HG02571 (cell line): ENCODE measurements around the gene SERPINA6.
"Not testable (repeated sequence)": the region's sequence is repeated elsewhere in the genome, so short reads cannot be mapped to it uniquely, and the experiment has no call there.

Source experiments
- ATAC-seq: cut with Tn5 transposase; IDR thresholded peaks from one replicate; pipeline ENCODE4 v1.9.1; 2021; ENCODE audit warnings: mild to moderate bottlenecking, moderate library complexity; ENCODE audit not compliant: unreplicated experiment

Gene SERPINA6

DNA sequence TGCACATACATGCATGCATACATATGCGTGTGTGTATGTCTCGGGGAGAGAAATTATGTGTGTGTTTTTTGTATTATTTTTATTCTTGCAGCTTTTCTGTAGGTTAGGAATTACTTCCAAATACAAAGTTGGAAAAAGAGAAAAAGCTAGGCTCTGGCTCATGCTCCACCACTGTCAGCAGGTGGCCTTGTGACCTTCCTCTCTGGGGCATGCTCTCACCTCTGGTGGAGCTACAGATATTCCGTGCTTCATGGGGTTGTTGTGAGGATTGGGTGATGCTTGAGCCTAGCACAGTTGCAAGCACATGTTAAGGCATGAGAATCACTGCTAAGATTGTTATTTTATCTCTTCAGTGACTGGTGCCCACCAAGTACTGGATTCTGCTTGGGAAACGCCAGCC, 6.7 kb upstream of the SERPINA6 start:
- no peak for ATAC-seq

DNA sequence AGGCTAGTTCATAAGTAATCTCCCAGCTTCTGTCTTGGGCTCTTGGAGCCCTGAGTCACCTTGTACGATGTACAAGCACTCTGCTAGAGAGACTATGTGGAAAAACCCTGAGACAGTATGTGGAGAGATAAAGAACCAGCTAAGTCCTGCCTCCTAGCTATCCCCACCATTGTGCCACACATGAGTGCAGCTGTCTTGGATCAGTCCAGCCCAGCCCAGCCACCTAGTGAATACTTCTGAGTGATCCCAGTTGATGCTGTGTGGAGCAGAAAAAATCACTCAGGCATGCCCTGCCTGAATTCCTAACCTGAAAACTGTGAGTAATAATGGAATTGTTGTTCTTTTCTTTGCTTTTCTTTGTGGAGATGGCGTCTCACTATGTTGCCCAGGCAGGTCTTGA, 5.1 kb upstream of the SERPINA6 start:
- no peak for ATAC-seq

DNA sequence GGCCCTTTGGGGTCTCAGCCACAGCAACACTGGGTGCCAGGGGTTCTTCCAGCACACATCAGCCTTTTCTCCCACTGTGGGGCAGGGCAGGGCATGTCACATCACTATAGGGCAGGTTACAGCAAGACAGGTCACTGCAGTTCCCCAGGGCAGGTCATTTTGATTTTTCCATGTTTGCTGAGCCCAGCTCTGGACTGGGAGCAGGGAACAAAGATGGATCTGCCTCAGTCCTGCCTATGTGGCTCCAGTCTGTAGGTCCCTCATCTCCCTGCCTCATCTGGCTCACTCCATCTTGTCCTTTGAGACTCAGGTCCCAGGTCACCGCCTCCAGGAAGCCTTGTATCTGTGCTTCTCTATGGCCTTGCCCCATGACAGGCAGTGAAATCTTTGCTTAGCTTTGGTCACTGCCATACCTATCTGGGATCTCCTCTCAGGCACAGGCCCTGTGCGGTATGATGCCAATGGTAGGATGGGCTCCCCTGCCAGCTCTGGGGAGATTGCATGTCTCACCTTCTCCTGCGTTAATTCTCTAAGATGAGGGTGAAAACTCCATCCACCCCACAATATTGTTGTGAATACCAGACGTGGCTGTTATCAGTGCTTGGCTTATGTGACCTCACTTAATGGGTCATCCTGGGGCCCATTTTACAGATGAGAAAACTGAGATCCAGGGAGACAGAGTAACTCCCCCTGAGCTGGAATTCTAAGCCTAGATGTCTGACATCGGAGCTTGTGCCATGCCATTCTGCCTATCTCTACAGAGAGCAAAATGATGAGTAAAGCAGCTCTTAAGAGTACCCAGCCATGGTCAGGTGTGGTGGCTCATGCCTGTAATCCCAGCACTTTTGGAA, 1.5 kb downstream of the SERPINA6 start:
- ATAC-seq, result no peak

DNA sequence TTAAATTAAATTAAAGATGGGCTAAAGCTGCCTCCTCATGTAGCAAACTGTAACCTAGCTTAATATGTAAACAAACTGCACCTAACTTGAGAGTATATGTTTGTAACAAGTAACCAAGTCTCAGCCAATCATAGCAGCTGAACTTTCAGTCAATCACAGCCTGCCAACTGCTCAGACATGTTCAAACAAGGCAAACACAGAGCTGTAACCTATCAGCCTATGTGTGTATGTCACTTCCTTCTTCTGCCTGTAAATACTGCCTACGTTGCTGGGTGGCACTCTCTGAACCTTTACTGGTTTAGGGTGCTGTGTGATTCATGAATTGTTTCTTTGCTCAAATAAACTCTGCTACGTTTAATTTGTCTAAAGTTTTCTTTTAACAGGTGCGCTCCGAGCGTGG, 2.9 kb downstream of the SERPINA6 start:
- ATAC-seq, result no peak

DNA sequence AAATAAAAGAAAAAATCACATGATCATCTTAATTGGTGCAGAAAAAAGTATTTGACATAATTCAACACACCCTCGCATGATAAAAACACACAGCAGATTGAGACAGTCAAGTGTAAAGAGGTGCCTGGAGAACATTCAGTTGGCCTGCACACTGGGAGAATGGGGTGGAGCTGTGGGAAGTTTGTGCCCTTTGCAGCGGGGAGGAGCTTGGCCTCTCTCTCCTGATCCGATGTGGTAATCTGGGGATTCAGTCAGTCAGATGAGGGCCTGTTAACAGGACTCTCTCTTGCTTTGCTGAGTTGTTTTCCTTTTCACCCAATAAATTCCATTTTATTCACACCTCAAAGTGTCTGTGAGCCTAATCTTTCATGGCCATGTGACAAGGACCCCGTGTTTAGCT, 5.9 kb downstream of the SERPINA6 start:
- ATAC-seq, result no peak

DNA sequence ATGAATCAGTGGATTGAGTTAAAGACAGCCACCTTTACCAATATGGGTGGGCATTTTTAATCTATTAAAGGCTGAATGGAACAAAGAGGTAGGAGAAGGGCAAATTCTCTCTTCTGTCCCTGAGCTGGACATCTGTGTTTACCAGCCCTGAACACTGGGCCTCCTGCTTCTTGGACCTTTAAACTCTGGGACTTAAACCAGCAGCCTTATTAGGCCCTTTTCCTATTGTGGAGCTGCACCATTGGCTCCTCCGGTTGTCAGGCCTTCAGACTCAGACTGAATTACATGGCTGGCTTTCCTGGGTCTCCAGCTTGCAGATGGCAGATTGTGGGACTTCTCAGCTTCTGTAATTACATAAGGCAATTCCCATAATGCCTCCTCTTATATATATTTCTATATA, 6.4 kb downstream of the SERPINA6 start:
- no peak for ATAC-seq

DNA sequence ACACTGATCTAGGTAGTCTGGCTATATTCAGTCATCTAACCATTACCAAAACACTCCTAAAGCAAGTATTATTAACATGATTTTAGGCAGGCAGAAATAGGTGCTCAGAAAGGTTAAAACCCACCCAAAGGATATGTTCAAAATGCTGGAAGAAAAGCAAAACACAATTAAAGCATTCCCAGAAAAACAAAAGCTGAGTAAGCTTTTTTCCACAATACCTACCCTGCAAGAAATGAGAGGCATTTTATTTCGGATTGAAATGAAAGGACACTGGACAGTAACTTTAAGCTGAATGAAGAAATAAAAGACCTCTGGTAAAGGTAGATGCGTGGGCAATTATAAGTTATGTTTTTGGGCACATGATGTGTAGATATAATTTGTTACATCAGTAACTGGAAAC, 8.2 kb downstream of the SERPINA6 start:
- no peak for ATAC-seq

DNA sequence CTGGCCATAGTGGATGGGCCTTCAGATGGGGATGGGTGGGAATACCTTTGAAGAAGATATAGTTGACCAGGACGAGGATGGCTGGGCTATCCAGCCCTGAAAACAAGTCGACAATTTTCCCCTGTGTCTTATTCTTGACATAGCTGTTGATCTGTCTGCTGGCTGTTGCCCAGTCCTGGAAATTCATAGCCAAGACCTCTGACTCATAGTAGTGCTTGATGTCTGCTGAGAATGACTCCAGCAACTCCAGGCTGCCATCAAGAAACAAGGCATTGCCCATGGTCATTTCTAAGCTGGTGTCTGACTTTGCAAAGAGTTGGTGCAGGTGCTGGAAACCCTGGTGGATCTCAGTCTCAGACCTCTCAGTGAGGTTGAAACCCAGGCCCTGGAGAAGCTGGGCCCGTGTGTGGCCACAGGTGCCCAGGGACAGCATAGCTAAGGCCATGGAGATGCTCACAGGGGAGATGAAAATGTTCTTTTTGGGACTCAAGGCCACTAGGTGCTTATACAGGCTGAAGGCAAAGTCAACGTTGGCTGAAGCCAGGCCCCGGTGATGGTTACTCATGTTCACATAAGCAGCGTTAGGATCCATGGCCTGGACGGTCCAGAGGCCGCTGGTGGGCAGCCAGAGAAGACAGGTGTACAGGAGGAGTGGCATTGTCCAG, 9.0 kb downstream of the SERPINA6 start:
- ATAC-seq, result no peak

DNA sequence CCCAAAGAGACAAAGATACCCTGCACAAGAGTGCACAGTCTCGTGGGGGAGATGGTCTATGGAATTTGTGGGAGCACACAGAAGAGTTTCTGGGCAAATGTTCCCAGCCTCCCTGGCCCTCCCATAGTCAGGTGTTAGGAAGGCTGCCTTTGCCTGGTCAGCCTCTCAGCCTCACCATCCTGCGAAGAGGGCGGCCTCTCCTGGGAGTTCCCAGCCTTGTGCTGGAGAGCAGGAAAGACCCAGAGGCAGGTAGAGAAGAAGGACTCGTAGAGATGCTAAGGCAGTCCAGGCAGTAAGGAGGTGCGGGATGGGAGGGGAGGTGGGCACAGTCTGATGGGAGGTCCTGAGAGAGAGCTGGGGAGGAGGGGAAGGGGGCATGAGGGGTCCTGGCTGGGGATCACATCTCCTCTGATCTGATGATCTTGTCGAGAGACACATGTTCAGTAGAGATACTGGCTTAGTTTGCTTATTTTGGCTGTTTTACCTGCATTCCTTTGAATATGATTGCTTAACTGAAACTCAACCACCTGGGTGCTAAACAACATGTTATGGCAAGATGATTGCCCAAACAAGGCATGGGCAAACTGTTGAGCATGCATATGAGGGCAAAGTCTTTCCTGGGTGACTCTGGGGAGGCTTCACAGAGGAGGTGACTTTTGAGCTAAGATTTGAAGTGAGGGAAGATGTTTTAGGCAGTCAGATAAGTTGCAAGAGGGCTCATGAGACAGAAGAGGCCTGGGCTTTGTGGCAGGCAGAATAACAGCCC, 10.5 kb downstream of the SERPINA6 start:
- no peak for ATAC-seq

DNA sequence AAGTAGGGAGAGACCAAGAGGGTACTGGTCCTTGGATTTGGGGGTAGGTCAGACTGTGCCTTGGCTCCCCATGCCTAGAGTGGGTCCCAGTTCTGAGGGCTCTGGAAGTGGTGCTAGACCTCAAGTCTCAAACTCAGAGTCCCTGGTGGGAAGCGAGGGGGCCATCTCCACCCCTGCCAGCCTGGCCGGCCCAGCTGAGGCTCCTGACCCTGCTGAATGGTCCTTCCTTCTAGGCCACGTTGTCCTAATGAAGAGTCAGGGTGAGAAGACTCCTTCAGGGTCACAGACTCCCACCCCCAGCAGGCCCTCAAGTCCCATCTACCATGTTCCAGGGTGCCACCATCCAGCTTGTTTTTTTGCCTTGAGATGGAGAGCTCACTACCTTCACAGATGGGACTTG, 12.9 kb downstream of the SERPINA6 start:
- no peak for ATAC-seq

DNA sequence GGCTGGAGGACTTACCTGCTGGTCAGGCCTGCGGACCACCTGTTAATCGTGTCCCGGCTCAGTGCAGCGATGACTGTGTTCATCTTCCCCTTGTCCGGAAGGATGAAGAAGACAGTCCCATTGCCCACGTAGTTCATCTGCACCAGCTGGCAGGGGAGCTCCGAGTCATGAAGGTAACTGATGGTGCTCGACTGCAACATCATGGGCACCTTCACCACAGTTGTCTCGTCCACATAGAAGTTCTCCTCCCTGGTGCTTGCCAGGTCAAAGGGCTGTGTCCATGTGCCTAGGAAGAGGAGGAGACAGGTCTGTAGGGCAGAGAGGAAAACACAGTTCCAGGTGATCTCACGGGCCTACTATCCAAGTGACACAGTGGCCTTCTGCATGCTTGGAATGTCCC, 13.4 kb downstream of the SERPINA6 start:
- ATAC-seq, result no peak

DNA sequence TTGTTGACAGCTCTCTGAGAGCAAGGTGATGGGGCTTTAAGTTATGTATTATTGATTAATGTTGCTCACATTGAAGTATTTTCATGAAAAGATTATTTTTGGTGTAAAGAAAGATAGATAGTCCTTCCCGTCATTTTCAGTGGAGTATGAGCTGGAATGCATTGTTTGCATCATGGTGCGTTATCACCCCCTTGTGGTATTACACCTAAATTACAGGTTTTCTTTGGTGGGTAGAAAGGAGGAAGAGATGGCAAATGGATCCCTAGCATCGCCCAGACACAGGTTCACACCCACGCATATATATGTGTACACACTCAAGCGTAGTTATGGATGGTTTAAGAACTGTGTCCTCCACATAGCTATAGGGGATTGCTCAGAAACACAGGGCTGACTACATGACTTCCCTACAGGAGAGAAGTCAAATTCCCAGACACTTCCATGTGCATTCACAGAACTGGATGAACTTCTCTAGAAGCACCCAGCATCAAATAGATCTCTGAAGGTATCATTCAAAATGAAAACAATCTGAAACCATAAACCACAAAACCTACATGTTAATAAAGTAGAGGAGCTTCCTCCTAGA, 15.6 kb downstream of the SERPINA6 start:
- ATAC-seq, result no peak

DNA sequence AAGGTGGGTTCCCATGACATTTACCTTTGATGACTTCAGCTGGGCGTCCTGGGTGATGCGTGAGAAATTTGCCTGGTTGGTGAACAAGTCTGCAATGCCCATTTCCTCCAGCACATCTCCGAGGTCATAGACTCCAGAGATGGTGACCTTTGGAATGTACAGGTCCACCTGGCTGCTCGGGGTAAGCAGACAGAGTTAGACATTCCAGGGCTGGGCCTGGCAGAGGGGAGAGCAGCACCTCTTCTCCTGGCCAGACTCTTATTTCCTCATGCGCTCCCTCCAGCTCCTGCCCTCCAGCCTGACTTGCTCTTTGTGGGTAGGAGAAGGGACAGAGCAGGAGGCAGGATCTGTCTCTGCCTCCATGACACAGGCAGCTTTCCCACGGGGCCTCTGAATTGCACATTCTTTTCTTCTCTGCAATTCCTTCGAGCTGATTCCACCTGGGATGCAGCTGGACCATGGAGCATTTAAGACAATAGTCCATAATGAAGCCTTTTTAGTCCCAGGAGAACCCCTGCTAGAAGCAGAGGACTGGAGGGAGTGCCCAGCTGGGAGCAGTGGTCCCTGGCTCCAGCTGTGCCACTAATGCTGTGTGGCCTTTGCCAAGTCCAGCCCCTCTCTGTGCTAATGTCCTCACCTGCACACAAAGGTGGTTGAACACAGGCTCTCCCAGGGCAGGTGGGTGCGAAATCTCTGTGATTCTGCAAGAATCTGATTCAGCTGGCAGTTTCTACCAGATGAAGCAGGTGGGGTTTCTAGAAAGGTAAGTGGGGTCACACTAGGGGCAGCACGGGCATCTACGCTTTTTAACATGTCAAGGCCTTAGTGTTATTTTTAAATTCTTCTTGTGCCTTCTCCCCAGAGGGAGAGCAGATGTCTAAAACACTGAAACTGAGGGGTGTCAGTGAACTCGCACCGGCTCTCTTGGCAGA, 16.8 kb downstream of the SERPINA6 start:
- no peak for ATAC-seq

DNA sequence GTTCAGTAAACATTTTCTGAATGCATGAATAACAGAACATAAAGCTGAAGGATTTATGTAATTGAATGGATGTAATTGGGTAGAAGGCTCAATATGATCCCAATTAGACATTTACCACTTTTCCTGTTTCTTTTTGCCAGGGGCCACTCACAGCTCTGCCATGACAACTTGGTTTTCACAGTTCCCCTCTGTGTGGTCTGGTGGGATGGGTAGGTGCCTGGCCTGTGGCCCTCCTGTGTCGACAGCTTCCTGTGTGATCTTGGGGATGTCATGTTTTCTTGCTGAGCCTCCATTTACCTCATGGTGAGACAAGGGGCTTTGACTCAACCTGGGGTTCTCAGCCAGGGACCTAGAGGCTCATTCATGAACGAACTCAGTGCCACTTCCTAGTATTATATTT, 17.5 kb downstream of the SERPINA6 start:
- ATAC-seq, result no peak

DNA sequence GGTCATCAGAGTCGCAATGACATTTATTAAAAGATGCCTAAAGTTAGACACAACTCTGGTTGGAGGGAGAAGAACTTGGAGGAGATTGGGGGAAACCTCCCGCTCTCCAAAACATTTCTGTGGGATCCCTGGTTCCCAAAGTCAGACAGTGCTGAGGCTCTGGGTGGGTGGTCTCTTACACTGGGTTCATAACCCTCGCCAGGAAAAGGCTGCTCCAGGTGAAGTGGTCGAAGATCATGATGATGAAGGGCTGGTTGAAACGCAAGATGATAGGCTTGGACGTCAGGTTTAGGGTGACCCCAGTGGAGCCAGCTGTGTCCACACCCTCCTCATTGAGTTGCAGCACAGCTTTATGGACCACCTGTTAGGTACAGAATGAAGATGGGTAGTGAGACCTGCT, 18.9 kb downstream of the SERPINA6 start:
- no peak for ATAC-seq

DNA sequence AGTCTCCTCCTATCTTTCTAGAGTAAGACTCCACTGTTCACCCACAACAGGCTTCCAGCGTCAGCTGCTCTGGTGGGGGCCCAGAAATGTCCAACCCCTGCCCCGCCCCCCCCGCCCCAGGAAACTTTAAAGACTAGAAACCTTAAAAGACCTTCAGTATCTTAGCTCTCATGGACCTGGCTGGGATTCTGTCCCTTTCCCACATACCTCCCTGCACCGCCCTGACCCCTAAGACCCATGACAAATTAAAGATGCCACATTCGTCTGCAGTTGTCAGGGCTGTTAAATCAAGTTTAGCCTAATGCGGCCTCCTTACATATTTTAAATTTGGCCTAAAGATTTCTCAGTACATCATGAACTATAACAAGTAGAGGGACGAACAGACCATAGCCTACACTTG, 20.0 kb downstream of the SERPINA6 start:
- ATAC-seq, result no peak

DNA sequence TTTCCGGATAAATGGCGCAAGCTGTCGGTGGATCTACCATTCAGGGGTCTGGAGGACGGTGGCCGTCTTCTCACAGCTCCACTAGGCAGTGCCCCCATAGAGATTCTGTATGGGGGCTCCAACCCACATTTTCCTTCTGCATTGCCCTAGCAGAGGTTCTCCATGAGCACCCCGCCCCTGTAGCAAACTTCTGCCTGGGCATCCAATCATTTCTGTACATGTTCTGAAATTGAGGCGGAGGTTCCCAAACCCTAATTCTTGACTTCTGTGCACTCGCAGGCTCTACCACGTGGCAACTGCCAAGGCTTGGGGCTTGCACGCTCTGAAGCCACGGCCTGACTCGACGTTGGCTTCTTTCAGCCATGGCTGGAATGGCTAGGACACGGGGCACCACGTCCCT, 25.0 kb downstream of the SERPINA6 start:
- ATAC-seq, result no peak

DNA sequence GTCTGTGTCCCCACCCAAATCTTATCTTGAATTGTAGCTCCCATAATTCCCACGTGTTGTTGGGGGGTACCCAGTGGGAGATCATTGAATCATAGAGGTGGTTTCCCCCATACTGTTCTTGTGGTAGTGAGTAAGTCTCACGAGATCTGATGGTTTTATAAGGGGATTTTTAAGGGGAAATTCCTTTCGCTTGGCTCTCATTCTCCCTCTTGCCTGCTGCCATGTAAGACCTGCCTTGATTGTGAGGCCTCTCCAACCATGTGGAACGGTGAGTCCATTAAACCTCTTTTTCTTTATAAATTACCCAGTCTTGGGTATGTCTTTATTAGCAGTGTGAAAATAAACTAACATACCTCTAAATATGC, 27.0 kb downstream of the SERPINA6 start:
- not testable (repeated sequence) for ATAC-seq

DNA sequence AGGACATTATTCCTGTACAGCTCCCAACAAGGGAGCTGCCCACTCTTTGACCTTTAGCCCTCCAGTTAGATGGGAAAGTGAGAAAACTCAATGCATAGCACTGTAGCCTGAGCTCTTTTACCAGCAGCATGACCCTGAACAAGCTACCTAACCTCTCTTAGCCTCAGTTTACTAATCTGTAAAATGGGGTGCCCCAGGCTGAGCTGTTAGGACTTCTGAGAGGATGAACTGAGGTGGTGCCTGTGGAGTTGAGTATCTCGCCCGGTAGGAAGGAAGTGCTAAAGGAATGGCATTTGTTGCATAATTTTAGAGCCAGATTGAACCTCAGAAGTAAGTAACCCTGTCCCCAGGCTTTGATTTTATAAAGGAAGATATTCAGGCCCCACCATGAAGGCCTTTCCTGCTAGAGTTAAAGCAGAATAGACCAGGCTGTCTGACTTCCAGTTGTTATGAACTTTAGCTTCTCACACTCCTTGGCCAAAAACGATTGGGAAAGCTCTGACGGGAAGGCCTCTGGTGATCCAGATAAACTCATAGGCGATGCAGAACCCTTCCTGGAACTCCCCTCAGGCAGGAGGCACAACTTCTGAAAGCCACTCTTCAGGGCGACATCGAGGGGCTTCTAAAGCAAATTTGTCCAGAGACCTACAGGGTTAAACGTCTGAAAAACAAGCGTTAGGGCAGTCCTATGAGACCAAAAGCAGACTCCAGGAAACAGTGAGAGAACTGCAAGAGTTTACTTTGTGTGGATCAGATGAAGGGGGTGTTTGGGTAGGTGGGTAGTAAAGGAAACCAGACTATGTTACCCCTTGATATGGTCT, 27.6 kb downstream of the SERPINA6 start:
- no peak for ATAC-seq

DNA sequence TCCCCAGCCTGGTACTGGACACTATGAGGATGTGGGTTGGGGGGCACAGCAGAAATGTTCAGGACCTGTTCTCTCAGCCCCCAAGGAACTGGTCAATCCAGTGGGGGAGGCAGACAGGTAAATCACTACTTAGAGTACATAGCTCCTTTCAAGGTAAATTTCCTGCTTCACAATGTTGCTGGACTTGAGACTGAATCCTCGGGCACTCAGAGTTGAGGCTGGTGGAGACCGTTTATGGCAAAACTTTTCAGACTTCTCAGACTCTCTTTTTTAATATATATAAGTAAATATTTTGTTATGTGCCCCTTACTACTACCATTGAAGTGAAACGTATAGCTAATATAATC, 29.6 kb downstream of the SERPINA6 start:
- ATAC-seq, result no peak
